Endothelial cell of umbilical vein (primary cell): ENCODE measurements around the gene ZNF362.

Experiments used
- CTCF ChIP-seq, 2 donors: IDR thresholded peaks; 1 replicate in 1 of 2; 2 replicates in 1 of 2; pipeline ENCODE4 v1.5.1; 2011; ENCODE audit warnings: low read length in 2 of 2, mild to moderate bottlenecking in 2 of 2, moderate library complexity in 2 of 2, control low read depth in 1 of 2, inconsistent platforms in 1 of 2, low read depth in 1 of 2; ENCODE audit not compliant: insufficient read depth in 1 of 2; ENCODE audit errors: extremely low read depth in 1 of 2
- EZH2 ChIP-seq: IDR thresholded peaks from 2 replicates; pipeline ENCODE4 v1.6.1; 2012; ENCODE audit warnings: borderline replicate concordance, low read depth, mild to moderate bottlenecking, moderate library complexity, low read length, inconsistent platforms; ENCODE audit not compliant: severe bottlenecking
- FOS ChIP-seq: IDR thresholded peaks from 2 replicates; pipeline ENCODE4 v1.6.1; 2011; ENCODE audit warnings: mild to moderate bottlenecking, low read length, moderate library complexity, borderline replicate concordance; ENCODE audit not compliant: insufficient read depth
- GATA2 ChIP-seq: IDR thresholded peaks from 2 replicates; pipeline ENCODE4 v1.7.0; 2011; ENCODE audit warnings: low read depth, mild to moderate bottlenecking, moderate library complexity, mixed read lengths, low read length; ENCODE audit not compliant: insufficient read length, insufficient read depth
- JUN ChIP-seq: IDR thresholded peaks from 2 replicates; pipeline ENCODE4 v1.6.1; 2011; ENCODE audit warnings: borderline replicate concordance, low read depth; ENCODE audit not compliant: insufficient read length, insufficient read depth
- POLR2A ChIP-seq: IDR thresholded peaks from 2 replicates; pipeline ENCODE4 v1.6.1; 2012; ENCODE audit warnings: low read depth, mild to moderate bottlenecking, control low read depth, low read length
- POLR2AphosphoS5 ChIP-seq: IDR thresholded peaks from 2 replicates; pipeline ENCODE4 v1.6.1; 2012; ENCODE audit warnings: low read depth, mild to moderate bottlenecking, control low read depth, low read length, moderate library complexity; ENCODE audit not compliant: insufficient read depth
- TF ChIP-seq, protein P1 (sequence below): IDR thresholded peaks from 2 replicates; pipeline ENCODE4 v1.6.1; 2011; ENCODE audit not compliant: insufficient read depth, insufficient read length

DNA sequence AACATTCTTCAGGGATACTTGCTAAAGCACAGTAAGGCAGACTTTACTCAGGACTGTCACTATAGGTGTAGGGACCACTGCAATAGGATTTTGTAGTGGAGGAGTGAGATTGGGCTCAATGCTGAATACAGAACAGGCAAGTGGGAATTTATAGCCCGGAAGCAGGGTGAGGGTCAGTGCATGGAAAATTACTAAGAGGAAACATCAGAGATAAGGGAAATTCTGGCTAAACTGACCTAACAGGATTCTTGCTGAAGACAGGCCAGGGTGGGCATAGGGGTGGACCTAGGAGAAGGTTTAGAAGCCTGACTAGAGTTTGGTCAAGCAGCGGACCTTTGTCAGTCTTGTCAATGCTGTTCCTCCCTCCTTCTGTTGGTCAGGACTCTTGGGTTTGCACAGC, 20.8 kb upstream of the ZNF362 start:
- TF ChIP-seq EZH2 (no peak), CTCF (IDR thresholded peaks at IDR 0.05; ENCODE audit: extremely low read depth in 1 of 2, insufficient read depth in 1 of 2, low read depth in 1 of 2, low read length in 2 of 2) (no peak), POLR2AphosphoS5 (no peak), GATA2 (no peak), POLR2A (no peak), FOS (no peak), JUN (no peak)
- TF ChIP-seq, protein P1, sequence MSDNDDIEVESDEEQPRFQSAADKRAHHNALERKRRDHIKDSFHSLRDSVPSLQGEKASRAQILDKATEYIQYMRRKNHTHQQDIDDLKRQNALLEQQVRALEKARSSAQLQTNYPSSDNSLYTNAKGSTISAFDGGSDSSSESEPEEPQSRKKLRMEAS: no peak
